GM21737 (cell line): ENCODE measurements around the gene MEIOB.

Experiments
- ATAC-seq: cut with Tn5 transposase; IDR thresholded peaks from one replicate; pipeline ENCODE4 v1.9.1; 2021; ENCODE audit warnings: mild to moderate bottlenecking, moderate library complexity; ENCODE audit not compliant: unreplicated experiment

Gene MEIOB

DNA sequence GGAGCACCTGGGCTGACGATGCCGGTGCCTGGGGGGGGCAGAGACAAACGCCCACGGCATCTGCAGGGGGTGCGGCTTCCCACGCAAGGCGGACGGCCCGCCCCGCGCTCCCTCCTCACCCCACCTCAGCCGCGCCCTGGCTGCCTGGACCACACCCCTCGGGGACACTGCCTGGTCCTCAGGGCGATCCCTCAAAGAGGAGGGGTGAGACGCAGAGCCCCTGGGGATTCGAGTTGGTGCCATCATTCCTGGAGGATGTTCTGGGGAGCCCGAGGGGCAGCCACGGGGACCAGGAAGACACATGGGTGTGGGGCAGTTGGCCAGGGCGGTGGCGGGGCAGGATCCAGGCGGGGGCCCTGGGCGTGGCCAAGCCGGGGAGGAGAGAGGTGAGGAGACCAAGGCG, 82.3 kb downstream of the MEIOB start:
- no peak for ATAC-seq

DNA sequence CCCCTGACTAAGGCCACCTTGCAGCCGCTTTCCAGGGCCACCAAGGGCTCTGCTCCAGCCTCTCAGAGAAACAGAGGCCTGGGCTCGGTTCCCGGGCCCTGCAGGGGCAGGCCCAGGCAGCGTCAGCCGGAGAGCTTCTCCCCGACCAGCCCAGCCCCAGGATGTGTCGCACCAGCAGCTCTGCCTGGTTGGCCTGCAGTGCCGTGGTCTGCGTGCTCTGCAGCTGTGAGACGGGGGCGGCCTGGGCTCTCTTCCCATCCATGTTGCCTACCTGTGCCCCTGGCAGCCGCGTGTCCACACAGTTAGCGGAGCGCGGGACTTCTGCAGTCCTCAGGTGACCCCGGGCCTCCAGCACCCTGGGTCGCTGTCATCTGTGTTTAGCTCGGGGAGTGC, 83.3 kb downstream of the MEIOB start:
- ATAC-seq, result no peak

DNA sequence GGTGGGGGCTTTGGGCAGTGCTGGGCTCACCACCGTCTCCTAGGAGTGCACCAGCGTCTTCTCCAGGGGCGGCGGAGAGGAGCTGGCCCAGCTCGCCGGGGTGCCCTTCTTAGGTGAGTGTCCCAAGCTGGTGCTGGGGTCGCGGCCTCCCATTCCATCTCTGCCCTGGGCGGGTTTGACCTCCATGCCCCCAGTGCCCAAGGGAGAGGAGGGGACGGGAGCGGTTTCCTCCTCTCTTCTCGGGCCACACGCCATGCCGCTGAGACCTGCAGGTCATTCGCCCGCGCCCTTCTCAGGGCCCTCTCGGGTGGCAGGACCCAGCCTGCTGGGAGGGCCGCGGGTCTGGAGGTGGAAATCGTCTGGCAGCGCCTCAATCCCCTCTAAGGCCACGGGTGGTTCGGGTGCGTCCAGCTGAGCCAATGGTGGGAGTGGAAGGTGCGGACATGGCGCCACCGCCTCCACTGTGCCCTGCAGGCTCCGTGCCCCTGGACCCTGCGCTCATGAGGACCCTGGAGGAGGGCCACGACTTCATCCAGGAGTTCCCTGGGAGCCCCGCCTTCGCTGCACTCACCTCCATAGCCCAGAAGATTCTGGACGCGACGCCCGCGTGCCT, 83.8 kb downstream of the MEIOB start:
- ATAC-seq, result no peak

DNA sequence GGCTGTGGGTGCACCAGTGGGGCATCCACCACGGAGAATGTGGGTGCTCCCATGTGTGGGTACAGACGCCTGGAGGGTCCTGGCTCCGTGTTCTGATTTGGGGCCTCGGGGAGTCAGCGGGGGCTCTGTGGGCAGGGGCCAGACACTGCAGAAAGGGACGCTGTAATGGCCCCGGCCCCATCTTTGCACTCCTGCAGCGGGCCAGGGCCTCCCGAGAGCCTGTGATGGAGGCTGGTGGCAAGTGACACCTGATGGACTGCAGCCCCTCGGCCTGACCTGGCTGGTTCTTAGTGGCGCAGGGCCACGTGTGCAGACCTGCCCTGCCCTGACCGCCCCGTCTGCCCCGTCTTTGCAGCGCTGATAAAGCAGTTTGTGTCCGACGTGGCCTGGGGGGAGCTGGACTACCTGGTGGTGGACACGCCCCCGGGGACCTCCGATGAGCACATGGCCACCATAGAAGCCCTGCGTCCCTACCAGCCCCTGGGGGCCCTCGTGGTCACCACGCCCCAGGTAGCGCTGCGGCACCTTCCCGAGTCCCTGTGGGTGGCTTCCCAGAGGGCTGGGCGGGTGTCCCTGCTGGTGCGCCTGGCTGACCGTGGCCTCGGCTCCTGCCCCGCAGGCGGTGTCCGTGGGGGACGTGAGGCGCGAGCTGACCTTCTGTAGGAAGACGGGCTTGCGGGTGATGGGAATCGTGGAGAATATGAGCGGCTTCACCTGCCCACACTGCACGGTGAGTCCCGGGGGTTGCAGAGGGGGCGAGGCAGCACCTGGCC, 84.5 kb downstream of the MEIOB start:
- no peak for ATAC-seq

DNA sequence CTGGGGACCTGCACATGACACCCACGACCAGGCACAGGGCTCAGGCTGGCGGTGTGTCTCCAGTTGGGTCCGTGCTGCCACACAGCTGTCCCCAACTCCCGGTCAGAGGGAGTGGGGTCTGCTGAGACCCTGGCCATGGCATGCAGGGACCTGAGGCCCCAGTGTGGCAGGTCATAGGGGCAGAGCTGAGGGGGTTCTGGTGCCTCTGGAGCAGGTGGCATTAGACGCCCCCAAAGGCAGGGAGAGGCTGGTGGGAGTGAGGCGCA, 85.0 kb downstream of the MEIOB start:
- no peak for ATAC-seq

DNA sequence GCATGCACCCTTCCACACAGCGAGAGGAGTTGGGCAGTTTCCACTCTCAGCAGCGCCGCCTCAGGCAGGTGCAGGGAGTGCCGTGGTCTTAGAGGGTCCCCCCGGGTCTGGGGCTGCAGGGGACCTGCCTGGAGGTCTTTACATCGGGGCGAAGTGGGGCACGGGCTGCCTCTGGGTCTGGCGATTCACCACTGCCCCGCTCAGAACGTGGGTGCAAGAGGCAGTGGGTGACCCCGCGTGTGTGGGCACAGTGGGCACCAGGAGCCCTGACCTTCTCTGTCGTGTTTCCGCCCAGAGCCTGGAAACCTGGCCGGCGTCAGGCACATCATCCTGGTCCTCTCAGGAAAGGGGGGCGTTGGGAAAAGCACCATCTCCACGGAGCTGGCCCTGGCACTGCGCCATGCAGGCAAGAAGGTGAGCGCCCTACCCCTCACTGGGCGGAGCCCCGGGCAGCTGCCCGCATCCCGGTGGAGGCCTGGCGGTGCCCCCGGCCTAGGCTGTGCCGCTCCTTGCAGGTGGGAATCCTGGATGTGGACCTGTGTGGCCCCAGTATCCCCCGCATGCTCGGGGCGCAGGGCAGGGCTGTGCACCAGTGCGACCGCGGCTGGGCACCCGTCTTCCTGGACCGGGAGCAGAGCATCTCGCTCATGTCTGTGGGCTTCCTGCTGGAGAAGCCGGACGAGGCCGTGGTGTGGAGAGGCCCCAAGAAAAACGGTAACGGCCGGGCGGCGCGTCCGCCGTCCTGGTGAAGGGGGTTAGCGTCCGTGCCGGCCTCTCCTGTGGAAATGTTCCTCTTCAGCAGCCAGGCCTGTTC, 85.5 kb downstream of the MEIOB start:
- ATAC-seq, result no peak

DNA sequence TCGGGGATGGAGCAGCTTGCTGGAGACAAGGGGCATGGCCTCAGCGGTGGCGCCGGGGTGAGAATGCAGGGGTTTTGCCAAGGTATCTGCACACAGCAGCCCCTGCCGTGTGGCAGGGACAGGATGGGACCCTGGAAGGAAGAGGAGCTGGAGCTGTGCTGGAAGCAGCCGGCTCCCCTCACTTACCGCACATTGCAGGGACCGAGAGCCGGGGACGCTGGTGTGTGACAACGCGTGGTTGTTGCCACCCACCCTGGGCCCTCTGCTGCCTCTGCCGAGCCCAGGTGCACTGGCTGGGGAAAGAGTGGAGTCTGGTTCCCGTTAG, 86.2 kb downstream of the MEIOB start:
- ATAC-seq, result no peak

DNA sequence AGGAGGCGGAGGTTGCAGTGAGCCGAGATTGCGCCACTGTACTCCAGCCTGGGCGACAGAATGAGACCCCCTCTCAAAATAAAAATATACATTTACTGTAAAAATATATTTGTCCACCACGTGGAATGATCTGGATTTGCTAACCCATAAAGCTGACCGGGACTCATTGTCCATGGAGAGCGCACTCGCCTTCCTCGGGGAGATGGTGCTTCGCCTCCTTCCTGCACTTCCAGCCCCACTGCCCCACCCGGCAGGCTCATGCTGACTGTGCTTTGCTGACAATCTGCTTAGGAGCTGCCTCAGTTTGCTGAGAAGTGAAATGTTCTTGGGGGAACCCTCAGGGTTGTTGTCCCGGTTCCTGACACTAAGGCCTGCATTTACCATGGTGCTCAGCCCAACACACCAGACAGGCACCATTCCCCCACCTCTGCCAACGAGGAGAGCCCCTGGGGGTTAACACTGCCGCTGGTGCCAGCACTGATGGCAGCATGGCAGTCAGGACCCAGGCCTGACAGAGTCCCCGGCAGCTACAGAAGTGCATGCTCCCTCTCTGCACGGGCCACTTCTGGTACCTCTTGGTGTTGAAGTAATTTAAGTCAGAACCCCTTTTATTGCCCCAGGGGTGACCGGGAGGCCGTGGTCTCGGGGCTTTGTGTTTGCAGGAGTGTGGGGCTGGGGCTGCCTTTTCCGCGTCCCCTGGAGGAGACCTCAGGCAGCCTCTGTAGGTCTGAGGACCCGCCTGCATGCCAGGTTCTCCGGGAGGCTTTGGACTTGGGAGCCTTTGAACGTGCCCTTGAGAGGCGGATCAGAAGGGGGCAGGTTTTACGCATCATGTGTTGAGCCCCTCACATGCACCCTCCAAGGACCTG, 86.8 kb downstream of the MEIOB start:
- no peak for ATAC-seq
